ENCODE measurements around the gene TIAM2.
"Not testable (repeated sequence)": the region's sequence is repeated elsewhere in the genome, so short reads cannot be mapped to it uniquely, and the experiment has no call there.

The TIAM2 gene

GRCh38 chr6:155200012-155200411, 204.9 kb downstream of the TIAM2 start:
- H3K27me3 ChIP-seq (ENCODE audit: control insufficient read depth, insufficient read depth, low read length): no peaks in the 10 kb centered on the region
- no peaks in the 10 kb centered on the region for H3K9me3 ChIP-seq (ENCODE audit: control insufficient read depth, insufficient read depth, low read length)
- H3K36me3 ChIP-seq (ENCODE audit: control insufficient read depth, insufficient read depth, low read length): peaks cover 5% of the 10 kb centered on the region; the same call in 1 of the 2 replicates
- H3K9ac ChIP-seq (ENCODE audit: low read depth, low read length): no peak overlapping the region
- H3K4me3 ChIP-seq (ENCODE audit: low read depth, low read length): no peak overlapping the region
- no peak overlapping the region for H3K27ac ChIP-seq (ENCODE audit: low read depth, low read length)
- no peaks in the 10 kb centered on the region for H3K4me1 ChIP-seq (ENCODE audit: control insufficient read depth, insufficient read depth, low read length)

GRCh38 chr6:155201461-155202226, 206.5 kb downstream of the TIAM2 start:
- Histone ChIP-seq H3K27ac (ENCODE audit: low read depth, low read length) (no peak overlapping the region), H3K9ac (ENCODE audit: low read depth, low read length) (no peak overlapping the region), H3K27me3 (ENCODE audit: control insufficient read depth, insufficient read depth, low read length) (no peaks in the 10 kb centered on the region), H3K4me3 (ENCODE audit: low read depth, low read length) (no peak overlapping the region), H3K4me1 (ENCODE audit: control insufficient read depth, insufficient read depth, low read length) (no peaks in the 10 kb centered on the region), H3K36me3 (ENCODE audit: control insufficient read depth, insufficient read depth, low read length) (peaks cover 5% of the 10 kb centered on the region; the same call in 1 of the 2 replicates), H3K9me3 (ENCODE audit: control insufficient read depth, insufficient read depth, low read length) (no peaks in the 10 kb centered on the region)

- H3K27ac ChIP-seq (ENCODE audit: low read depth, low read length): no peak overlapping the region
- peaks cover 5% of the 10 kb centered on the region; the same call in 1 of the 2 replicates for H3K9me3 ChIP-seq (ENCODE audit: control insufficient read depth, insufficient read depth, low read length)
Measured at GRCh38 chr6:155207223-155207622, 212.1 kb downstream of the TIAM2 start.

GRCh38 chr6:155212106-155212505, 217.0 kb downstream of the TIAM2 start:
- peaks cover 8% of the 10 kb centered on the region; the same call in 1 of the 2 replicates for H3K4me1 ChIP-seq (ENCODE audit: control insufficient read depth, insufficient read depth, low read length)

More at GRCh38 chr6:155207223-155207622, 212.1 kb downstream of the TIAM2 start:
- H3K36me3 ChIP-seq (ENCODE audit: control insufficient read depth, insufficient read depth, low read length): peaks cover 12% of the 10 kb centered on the region
- H3K9ac ChIP-seq (ENCODE audit: low read depth, low read length): no peak overlapping the region
- no peaks in the 10 kb centered on the region for H3K27me3 ChIP-seq (ENCODE audit: control insufficient read depth, insufficient read depth, low read length)
- H3K4me3 ChIP-seq (ENCODE audit: low read depth, low read length): no peak overlapping the region
- H3K4me1 ChIP-seq (ENCODE audit: control insufficient read depth, insufficient read depth, low read length): no peaks in the 10 kb centered on the region

GRCh38 chr6:155212616-155213380, 217.7 kb downstream of the TIAM2 start:
- no peak overlapping the region for H3K4me3 ChIP-seq (ENCODE audit: low read depth, low read length)
- no peak overlapping the region for H3K9ac ChIP-seq (ENCODE audit: low read depth, low read length)
- no peaks in the 10 kb centered on the region for H3K27me3 ChIP-seq (ENCODE audit: control insufficient read depth, insufficient read depth, low read length)
- H3K27ac ChIP-seq (ENCODE audit: low read depth, low read length): no peak overlapping the region
- peaks cover 5% of the 10 kb centered on the region; the same call in 1 of the 2 replicates for H3K9me3 ChIP-seq (ENCODE audit: control insufficient read depth, insufficient read depth, low read length)
- peaks cover 16% of the 10 kb centered on the region for H3K36me3 ChIP-seq (ENCODE audit: control insufficient read depth, insufficient read depth, low read length)
- peaks cover 8% of the 10 kb centered on the region; the same call in 1 of the 2 replicates for H3K4me1 ChIP-seq (ENCODE audit: control insufficient read depth, insufficient read depth, low read length)

More at GRCh38 chr6:155212106-155212505, 217.0 kb downstream of the TIAM2 start:
- no peak overlapping the region for H3K4me3 ChIP-seq (ENCODE audit: low read depth, low read length)
- peaks cover 16% of the 10 kb centered on the region for H3K36me3 ChIP-seq (ENCODE audit: control insufficient read depth, insufficient read depth, low read length)
- peaks cover 5% of the 10 kb centered on the region; the same call in 1 of the 2 replicates for H3K9me3 ChIP-seq (ENCODE audit: control insufficient read depth, insufficient read depth, low read length)
- H3K27me3 ChIP-seq (ENCODE audit: control insufficient read depth, insufficient read depth, low read length): no peaks in the 10 kb centered on the region
- no peak overlapping the region for H3K27ac ChIP-seq (ENCODE audit: low read depth, low read length)
- H3K9ac ChIP-seq (ENCODE audit: low read depth, low read length): no peak overlapping the region

GRCh38 chr6:155213611-155214372, 218.7 kb downstream of the TIAM2 start:
- Histone ChIP-seq H3K27ac (ENCODE audit: low read depth, low read length) (no peak overlapping the region), H3K4me1 (ENCODE audit: control insufficient read depth, insufficient read depth, low read length) (peaks cover 8% of the 10 kb centered on the region; the same call in 1 of the 2 replicates), H3K36me3 (ENCODE audit: control insufficient read depth, insufficient read depth, low read length) (peaks cover 16% of the 10 kb centered on the region), H3K4me3 (ENCODE audit: low read depth, low read length) (no peak overlapping the region), H3K9ac (ENCODE audit: low read depth, low read length) (no peak overlapping the region), H3K9me3 (ENCODE audit: control insufficient read depth, insufficient read depth, low read length) (peaks cover 5% of the 10 kb centered on the region; the same call in 1 of the 2 replicates), H3K27me3 (ENCODE audit: control insufficient read depth, insufficient read depth, low read length) (no peaks in the 10 kb centered on the region)

GRCh38 chr6:155215906-155216305, 220.8 kb downstream of the TIAM2 start:
- H3K9me3 ChIP-seq (ENCODE audit: control insufficient read depth, insufficient read depth, low read length): peaks cover 5% of the 10 kb centered on the region; the same call in 1 of the 2 replicates
- H3K9ac ChIP-seq (ENCODE audit: low read depth, low read length): no peak overlapping the region
- no peaks in the 10 kb centered on the region for H3K27me3 ChIP-seq (ENCODE audit: control insufficient read depth, insufficient read depth, low read length)
- no peak overlapping the region for H3K4me3 ChIP-seq (ENCODE audit: low read depth, low read length)
- H3K27ac ChIP-seq (ENCODE audit: low read depth, low read length): no peak overlapping the region
- H3K36me3 ChIP-seq (ENCODE audit: control insufficient read depth, insufficient read depth, low read length): peaks cover 16% of the 10 kb centered on the region
- peaks cover 8% of the 10 kb centered on the region; the same call in 1 of the 2 replicates for H3K4me1 ChIP-seq (ENCODE audit: control insufficient read depth, insufficient read depth, low read length)

- Histone ChIP-seq H3K27ac (ENCODE audit: low read depth, low read length) (no peak overlapping the region), H3K27me3 (ENCODE audit: control insufficient read depth, insufficient read depth, low read length) (no peaks in the 10 kb centered on the region), H3K4me3 (ENCODE audit: low read depth, low read length) (no peak overlapping the region), H3K9me3 (ENCODE audit: control insufficient read depth, insufficient read depth, low read length) (peaks cover 5% of the 10 kb centered on the region; the same call in 1 of the 2 replicates), H3K9ac (ENCODE audit: low read depth, low read length) (no peak overlapping the region), H3K4me1 (ENCODE audit: control insufficient read depth, insufficient read depth, low read length) (peaks cover 8% of the 10 kb centered on the region; the same call in 1 of the 2 replicates), H3K36me3 (ENCODE audit: control insufficient read depth, insufficient read depth, low read length) (peaks cover 11% of the 10 kb centered on the region)
Measured at GRCh38 chr6:155216312-155217046, 221.4 kb downstream of the TIAM2 start.

GRCh38 chr6:155218711-155219110, 223.6 kb downstream of the TIAM2 start:
- peaks cover 13% of the 10 kb centered on the region for H3K4me1 ChIP-seq (ENCODE audit: control insufficient read depth, insufficient read depth, low read length)
- H3K9me3 ChIP-seq (ENCODE audit: control insufficient read depth, insufficient read depth, low read length); H3K27ac ChIP-seq (ENCODE audit: low read depth, low read length); H3K27me3 ChIP-seq (ENCODE audit: control insufficient read depth, insufficient read depth, low read length); H3K9ac ChIP-seq (ENCODE audit: low read depth, low read length); H3K4me3 ChIP-seq (ENCODE audit: low read depth, low read length); H3K36me3 ChIP-seq (ENCODE audit: control insufficient read depth, insufficient read depth, low read length): not testable (repeated sequence)

GRCh38 chr6:155219299-155219698, 224.2 kb downstream of the TIAM2 start:
- H3K9me3 ChIP-seq (ENCODE audit: control insufficient read depth, insufficient read depth, low read length): no peaks in the 10 kb centered on the region
- peaks cover 19% of the 10 kb centered on the region for H3K4me1 ChIP-seq (ENCODE audit: control insufficient read depth, insufficient read depth, low read length)
- no peaks in the 10 kb centered on the region for H3K27me3 ChIP-seq (ENCODE audit: control insufficient read depth, insufficient read depth, low read length)
- H3K36me3 ChIP-seq (ENCODE audit: control insufficient read depth, insufficient read depth, low read length): no peaks in the 10 kb centered on the region
- H3K9ac ChIP-seq (ENCODE audit: low read depth, low read length): no peak overlapping the region
- H3K4me3 ChIP-seq (ENCODE audit: low read depth, low read length): no peak overlapping the region
- H3K27ac ChIP-seq (ENCODE audit: low read depth, low read length): no peak overlapping the region

Measured in HUES48 (cell line).